GM10266 (cell line): ENCODE measurements around the gene TNFSF9.

ENCODE experiments used
- DNase-seq: peaks from one replicate; pipeline ENCODE4 v3.0.0; 2012; ENCODE audit errors: extremely low spot score
- CTCF ChIP-seq: IDR thresholded peaks from 2 replicates; pipeline ENCODE4 v1.5.1; 2012; ENCODE audit warnings: mild to moderate bottlenecking, low read depth; ENCODE audit not compliant: control insufficient read depth, insufficient read depth; ENCODE audit errors: missing control alignments

The TNFSF9 gene

GRCh38 chr19:6521718-6522646, 8.8 kb upstream of the TNFSF9 start:
- TF ChIP-seq CTCF: no peak
- DNase-seq: peak; percentile 66

GRCh38 chr19:6522712-6523111, 8.1 kb upstream of the TNFSF9 start:
- TF ChIP-seq CTCF: no peak
- DNase-seq: no peak

GRCh38 chr19:6524311-6524710, 6.5 kb upstream of the TNFSF9 start:
- no peak for TF ChIP-seq CTCF
- DNase-seq: no peak

- TF ChIP-seq CTCF: no peak
- peak; percentile 85 for DNase-seq
These were observed 2.8 kb upstream of the TNFSF9 start for GRCh38 chr19:6527893-6528543.

- peak; percentile 58 for DNase-seq
- TF ChIP-seq CTCF: no peak
These were observed 2.2 kb upstream of the TNFSF9 start for GRCh38 chr19:6528544-6529121.

GRCh38 chr19:6529351-6529750, 1.5 kb upstream of the TNFSF9 start:
- DNase-seq: no peak
- no peak for TF ChIP-seq CTCF

- no peak for DNase-seq
- TF ChIP-seq CTCF: no peak
These were observed 865 bp upstream of the TNFSF9 start for GRCh38 chr19:6529937-6530385.
